Left forelimb (tissue), 1 donor: ENCODE data around the gene PDILT.

Experiments
- DNase-seq: peaks from one replicate; pipeline ENCODE4 v3.0.0-alpha.2; 2018; ENCODE audit warnings: low spot score

PDILT gene

DNA sequence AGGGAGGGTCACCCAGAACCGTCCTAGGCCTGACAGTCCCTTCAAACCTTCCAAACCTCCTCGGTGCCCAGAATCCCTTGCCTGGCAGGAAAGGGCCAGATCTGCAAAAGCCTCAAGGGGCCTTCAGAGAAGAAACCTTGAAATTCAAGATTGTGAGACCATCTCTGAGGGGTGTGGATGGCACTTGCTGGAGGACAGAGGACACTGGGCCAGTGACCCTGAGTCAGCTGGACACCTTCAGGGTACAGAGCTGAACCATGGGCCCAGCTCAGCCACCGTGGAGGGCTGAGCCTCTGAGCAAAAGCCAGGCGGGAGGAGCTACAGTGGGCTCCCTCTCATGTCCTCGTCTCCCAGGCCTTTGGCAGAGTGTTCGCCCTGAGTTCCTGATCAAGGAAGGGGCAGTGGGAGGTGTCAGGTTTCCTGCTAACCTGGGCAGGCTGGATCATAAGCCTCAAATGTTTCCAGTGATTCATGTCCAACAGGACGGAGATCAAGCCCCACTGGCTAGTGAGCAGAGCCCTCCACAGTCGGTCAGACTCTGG, 3.0 kb downstream of the PDILT start:
- DNase-seq, result no peak

DNA sequence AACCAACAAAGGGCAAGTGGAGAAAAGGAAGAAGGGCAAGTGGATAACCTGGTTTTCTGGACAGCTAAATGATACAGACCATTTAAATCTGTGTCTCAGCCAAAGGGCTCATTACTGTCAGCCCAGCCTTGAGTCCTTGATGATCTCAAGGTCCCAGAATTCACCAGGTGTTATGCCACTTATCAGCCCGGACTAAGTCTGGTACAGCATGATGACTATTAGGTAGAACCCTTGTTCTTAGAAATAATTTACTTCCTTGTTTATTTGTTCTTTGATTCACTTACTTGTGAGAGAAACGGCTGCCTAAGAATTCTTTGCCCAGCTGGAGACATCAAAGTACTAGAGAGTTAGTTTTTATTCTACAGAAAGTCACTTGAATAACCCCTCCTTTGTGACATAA, 3.5 kb downstream of the PDILT start:
- no peak for DNase-seq

DNA sequence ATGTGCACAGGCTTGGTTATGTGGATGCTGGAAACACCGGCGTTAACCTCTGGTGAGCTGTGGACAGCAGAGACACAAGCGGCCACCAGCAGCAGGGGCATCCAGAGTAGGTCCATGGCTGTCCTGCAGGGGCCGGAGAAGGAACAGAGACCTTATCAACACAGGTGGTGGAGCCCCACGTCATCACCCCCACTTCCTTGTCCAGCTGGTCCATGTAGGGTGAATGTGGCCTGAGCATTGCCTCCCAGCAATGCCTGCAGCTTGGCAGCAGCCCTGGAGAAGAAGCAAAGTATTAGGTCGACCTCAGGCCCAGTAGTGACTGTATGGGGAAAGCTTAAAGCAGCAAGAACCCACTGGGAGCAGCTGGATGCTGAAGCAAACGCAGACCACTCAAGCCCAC, 5.4 kb downstream of the PDILT start:
- DNase-seq, result no peak

DNA sequence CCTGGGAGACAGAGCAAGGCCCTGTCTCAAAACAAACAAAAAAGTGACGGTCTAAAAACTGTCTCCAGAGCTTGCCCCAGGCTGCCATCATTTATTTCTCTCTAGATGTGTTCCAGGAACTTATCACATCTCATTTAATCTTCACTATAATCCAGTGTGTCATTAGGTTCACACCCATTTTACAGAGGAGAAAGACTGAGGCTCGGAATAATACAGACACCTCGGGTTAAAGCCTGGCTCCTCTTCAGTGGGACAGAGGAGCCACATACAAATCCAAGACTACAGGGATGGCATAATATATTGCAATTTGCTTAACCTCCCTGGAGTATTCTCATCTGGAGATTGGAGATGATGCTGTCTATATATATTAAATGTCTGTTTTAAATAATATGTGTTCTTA, 5.9 kb downstream of the PDILT start:
- no peak for DNase-seq

DNA sequence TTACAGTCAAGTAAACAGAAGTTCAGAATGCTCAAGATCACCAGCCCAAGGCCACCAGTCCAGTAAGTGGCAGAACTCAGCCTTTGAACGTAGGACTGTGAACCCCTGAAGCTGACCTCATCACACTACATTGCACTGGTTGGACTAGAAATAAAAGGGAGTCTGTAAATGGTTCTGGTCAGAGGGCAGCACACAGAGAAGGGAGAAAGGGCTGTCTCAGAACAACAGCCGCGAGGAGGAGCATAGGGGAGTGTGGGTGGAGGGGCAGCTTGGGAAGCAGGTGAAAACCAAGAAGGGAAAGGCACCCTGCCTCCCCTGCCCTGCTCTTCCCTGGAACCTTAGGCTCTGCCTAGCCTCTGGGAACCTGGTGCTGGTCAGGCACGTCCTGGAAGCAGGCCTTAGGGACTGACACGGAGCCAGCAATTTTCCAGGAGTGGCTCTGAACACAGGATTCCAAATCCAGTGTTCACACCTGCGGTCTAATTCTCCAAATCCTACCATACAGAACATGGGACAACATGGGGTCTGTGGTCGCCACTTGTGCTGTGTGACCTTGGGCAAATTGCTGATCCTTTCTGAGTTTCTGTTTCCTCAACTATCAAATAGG, 7.0 kb downstream of the PDILT start:
- no peak for DNase-seq

DNA sequence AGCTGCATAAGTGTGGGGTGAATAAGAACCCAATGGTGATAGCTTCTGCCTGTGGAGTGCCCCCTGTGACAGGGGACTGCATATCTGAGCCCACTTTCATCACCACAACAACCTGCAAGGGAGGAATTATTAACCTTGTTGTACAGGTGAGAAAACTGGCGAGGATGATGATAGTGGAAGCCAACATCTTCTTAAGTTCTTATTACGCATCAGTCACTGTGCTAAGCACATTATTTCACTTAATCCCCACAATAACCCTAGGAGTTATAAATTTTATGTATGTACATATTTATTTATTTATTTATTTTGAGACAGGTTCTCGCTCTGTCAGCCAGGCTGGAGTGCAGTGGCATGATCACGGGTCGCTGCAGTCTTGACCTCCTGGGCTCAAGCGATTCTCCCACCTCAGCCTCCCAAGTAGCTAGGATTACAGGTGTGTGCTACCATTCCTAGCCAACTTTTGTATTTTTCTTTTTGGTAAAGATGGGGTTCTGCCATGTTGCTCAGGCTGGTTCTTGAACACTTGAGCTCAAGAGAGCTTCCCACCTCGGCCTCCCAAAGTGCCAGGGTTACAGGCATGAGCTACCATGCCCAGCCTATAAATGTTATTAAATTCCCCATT, 7.6 kb downstream of the PDILT start:
- no peak for DNase-seq

DNA sequence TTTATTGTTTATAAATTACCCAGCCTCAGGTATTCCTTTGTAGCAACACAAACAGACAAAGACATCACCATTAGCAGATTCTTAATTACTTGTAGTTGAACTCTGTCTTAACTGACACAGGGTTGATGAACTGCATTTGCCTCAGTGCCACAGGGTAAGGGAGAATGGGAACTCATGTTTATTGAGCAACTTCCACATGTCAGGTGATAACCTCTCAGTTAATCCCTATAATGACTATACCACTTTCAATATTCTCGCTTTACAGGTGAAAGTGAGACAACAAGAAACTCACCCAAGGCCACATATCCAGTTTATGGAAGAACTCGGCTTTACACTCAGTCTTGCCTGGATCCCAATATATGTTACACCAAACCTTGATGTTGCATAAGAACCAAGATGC, 8.6 kb downstream of the PDILT start:
- DNase-seq, result no peak

DNA sequence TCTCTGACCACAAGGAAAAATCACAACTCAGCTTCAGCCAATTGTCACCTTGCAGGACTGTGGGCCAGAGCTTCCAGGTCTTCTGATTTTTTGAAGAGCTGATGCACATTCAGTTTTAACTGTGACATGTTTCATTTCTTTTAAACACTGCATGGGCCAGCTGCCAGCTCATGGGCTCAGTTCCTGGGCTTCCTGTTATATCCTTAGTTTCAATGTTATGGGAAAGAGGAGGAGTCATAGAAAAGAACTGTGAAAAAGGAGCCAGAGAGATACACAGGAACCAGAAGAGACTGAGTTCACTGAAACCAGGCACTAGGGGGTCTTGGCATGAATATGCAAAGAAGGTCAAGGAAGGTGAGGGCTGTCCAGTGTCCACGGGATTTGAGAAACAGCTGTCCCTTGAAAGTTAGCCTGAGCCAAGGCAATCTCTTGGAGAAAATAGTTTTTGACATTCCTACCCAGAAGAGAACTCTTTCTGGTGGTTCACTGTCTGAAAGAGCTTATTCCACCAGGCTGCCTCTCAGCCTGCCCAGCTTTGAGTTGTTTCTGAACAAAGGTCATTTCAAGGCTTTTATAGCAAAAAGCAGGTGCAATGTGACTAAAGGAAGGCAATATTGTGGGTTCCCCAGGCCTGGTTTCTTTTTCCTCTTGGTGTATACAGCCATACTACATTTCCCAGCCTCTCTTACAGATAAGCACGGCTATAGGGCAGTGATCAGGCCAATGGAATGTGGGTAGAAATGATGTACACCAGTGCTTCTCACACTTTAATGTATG, 10.5 kb downstream of the PDILT start:
- DNase-seq, result no peak

DNA sequence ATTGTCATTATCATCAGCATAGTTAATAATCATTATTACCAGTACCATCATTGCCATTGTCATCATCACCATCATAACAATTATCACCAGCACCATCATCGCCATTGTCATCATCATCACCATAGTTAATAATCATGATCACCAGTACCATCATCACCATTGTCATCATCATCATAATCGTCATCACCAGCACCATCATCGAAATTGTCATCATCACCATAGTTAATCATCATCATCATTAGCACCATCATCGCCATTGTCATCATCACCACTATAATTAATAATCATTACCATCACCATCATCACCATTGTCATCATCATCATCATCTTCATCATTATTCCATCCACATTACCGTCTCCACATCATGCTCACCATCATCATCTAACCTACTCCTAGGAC, 13.5 kb downstream of the PDILT start:
- DNase-seq, result no peak

DNA sequence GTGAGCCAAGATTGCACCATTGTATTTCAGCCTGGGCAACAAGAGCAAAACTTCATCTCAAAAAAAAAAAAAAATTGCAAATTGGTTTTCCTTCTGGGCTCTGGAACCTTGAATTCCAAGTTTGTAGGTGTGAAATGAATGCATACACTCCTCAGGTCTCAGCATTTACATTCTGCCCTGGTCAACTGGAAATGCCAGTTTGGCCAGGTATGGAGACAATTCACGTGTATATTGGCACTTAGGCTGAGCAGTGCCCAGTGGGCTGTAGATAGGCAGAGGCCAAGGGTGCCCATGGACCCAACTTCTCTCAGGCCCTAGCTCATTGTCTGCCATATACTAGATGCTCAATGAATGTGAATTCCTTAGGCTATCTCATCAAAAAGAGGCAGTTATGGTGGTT, 15.7 kb downstream of the PDILT start:
- DNase-seq, result no peak

DNA sequence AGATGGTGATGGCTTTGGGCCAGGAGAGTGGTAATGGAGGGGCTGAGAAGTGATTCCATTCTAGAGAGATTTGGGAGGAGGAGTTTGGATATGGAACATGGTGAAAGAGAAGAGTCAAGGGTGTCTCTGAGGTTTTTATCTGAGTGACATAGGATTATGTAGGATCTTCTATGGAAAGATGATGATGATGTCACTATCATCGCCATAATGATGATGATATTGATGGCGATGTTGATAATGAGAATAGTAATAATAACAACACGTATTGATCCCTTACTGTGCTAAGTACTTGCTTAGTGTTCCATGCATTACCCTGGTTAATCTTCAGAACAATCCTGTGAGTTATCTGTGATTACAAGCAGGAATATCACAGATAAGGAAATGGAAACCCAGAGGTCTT, 16.6 kb downstream of the PDILT start:
- no peak for DNase-seq

DNA sequence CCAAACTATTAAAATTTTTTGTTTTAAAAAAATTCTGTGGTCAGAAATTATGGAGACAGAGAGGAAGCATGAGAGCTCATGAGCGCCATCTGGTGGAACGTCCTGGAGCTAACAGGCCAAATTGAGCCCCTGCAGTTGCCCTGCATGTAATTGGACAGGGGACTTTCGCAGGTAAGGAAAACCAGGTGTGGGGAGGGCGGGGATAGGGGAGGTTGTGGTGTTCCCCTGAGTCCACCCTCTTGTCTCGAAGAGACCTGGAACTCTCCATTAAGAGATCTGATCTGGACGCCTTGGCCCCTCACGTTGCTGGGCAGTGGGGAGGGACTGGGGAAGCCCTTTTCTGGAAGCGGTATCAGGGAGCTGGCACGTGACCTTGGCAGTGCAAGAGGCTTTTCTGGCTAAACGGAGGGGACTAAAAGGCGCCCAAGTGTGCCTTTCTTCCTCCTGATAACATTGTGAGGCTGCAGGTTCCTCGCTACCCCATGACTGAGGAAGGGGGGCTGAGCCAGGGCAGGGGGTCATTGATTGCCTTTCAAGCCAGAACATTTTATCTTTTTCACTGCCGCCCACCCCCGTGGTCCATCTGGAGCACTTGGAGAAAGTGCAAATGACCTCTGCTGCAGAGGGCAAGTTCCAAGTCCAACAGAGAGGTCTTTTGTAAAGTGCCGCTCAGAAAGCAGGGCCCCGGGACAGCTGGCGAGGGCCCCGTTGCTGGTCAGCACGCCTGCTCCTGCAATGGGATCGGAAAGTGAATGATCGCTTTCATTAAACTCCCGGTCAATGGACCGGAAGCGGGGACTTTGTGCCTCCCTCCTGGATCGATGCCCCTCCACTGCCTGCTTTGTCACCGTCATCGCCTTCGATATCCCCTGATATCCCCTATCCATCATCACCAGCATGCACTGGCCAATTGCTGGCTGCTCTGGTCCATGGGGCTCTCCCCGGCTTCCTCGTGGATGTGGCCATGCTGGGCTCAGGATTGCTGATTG, 18.4 kb downstream of the PDILT start:
- DNase-seq, result no peak

DNA sequence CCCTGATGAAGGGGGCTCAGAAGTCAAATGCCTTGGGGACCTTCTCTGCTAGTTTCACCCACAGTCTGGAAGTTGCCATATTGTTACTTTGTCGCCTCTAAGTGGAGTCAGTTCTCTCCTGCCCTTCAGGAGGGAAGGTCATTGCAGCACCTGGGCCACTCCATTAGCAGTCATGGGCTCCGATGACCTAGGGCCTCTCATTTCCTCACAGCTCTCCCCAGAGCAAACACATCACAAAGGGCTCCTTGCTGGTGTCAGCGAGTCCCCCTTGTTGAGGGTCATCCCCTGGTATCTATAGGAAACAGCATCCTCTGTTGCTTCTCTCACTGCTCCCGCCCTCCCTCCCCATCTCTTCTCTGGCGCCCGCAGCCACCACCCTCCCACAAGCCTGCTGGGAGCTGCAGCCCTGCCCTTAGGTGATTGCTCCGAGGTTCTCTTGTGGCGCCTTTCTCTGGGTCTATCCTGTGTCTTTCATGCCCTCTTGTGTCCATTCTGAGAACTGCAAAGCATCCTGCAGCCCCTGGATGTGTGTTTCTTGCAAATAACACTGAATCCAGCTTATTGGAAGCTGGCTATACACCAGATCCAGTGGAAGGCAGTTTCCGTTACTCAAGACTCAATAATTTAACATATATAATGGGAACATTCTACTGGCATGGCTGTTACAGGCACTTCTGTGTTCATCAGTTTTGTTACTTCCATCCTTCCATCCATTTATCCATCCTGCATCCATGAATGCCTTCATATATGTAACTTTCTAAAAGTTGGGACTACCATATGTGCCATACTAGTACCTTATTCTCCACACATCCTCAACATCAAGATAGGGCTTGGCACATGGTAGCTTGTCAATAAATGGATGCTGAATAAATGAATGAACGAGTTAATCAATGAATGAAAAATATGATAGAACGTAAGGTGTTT, 21.2 kb downstream of the PDILT start:
- no peak for DNase-seq

DNA sequence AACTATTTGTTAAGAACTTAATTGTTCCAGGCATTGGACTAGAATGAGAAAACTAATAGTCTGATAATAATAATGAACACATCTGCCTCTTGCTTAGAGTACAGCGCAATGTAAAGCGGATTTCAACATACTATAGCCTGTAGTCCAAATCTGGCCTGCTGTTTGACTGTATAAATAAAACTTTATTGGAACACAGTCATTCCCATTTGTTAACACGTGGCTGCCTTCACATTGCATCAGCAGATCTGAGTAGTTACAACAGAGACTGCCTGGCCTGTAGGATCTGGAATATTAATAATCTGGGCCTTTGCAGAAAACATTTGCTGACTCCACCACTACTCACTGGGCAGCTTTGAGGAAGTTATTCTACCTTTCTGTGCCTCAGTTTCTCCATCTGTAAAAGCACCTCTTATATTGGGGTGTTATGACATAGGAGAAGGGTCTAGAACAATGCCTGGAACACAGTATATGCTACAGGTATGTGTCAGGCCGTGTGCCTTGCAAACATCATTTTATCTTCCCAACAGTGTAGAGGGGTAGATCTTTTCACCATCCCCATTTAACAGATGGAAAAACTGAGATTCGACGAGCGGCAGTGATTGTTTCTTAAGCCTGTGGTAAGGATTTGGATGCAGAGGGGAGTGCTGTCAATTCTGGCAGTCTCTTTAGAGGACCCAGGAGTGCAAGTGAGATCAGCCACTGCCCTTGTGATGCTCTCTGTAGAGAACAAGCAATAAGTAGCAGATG, 22.2 kb downstream of the PDILT start:
- DNase-seq, result no peak

DNA sequence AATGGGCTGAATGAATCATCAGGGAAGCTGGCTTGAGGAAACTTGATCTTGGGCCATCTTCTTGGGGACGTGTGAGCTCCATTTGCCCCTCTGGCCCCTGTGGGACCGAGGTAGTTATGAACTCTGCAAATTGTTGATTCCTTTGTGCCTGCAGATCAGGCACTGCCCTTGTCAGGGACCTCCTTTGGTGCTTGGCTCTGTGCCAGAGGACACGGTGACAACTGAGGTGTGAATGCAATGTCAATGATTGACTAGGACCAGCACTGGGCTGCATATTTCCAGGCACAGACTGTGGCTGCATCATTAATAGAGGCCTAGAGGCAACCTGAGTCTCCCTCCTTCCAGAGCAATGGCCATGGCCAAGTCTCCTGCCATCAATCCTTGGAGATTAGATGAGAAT, 23.8 kb downstream of the PDILT start:
- no peak for DNase-seq

DNA sequence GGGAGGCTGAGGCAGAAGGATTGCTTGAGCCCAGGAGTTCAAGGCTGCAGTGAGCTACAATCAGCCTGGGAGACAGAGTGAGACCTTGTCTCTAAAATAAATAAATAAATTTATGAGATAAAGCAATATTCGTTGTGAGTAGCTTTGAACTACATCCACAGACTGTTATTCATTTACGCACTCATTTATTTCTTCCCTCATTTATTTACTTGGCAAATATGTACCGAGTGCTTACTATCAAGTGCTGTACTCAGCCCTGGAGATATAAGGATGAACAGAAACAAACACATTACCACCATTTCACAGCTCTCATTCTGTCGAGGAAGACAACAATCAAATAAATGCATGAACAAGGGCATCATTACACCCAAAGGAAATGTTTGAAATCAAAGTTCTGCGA, 27.4 kb downstream of the PDILT start:
- DNase-seq, result no peak

DNA sequence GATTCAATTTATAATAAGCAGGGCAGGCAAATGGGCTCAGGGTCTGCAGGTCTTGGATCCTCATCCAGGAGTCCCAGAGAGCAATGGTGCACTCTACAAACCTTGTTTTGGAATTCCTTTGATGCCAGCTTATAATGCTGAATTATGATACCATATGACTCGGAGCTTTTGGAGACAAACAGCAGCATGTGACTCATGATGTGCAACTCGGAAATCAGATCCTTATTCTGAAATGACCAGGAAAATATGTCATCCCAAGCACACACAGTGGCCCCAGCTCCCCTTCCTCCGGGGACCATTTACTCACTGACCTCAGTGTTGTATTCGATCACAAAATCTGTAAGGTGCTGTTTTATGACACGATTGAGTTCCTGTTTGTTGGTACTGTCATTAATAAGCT, 31.8 kb downstream of the PDILT start:
- DNase-seq, result no peak

DNA sequence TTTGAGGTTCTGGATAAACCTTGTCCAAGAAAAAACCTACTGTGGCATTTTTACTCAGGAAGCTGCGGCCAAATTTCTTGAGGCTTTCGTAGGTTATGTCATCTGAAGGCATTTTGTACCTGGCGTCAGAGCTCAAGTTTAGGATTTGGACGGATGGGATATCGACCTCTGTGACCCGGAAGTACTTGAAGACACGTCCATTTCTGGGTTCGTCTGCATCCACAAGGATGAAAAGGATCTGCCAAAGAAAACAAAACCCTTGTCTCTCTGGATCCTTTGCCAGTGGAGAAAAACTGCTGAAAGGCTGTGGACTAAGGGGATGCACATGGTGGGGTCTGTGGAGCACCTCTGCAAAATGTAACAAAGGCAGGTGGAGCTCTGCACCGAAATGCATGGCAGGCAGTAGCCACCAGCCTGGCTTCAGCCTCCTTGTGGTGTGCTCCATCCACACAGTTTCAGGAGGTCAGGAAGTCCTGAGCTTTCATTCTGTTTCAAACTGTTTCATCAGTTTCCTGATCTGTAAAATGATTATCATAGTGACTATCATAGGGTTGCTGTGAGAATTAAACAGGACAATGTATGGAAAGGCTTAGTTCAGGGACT, 35.0 kb downstream of the PDILT start:
- DNase-seq, result no peak

DNA sequence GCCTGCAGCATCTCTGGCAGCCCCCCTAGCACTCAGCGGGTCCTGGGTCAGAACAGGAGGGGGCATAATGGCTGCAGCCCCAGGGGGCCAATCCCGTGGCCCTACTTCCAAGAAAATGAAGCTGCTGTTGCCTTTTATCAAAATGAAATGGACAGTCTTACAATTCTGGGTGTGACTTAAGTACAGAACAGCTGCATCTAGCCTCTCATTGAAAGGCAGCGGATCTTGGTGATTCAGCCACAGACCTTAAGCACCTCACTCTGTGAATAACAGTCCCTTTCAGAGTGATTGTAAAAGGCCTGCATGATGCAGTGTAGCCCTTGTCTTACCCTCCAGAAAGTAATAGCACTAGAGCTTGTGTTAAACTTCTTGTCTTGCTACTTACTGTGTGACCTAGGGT, 40.5 kb downstream of the PDILT start:
- DNase-seq, result no peak

DNA sequence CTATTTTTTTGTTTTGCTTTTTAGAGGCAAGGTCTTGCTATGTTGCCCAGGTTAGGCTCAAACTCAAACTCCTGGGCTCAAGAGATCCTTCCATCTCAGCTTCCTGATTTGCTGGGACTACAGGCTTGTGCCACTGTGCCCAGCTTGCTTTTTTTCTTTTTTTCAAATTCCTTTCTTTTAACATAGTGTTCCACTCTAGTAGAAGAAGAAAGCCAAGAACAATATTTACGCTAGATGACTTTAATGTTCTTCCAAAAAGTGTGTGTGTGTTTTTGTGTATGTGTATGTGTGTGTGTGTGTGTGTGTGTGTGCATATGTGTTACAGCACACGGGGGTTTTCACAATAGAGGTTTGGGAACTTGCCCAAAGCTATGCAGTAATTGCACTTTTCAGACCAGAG, 41.3 kb downstream of the PDILT start:
- no peak for DNase-seq
